Effector memory CD8-positive, alpha-beta T cell (primary cell): ENCODE measurements around the gene RAB11FIP4.
A peak's percentile ranks its signal among the peaks of the same experiment; 100 is the strongest.
"Not testable (repeated sequence)": the region's sequence is repeated elsewhere in the genome, so short reads cannot be mapped to it uniquely, and the experiment has no call there.

ENCODE experiments used
- ATAC-seq: fragments of 150-1000 bp; cut with Tn5 transposase; replicated peaks from 2 replicates; pipeline ENCODE4 v1.10.0; 2021; ENCODE audit warnings: mild to moderate bottlenecking, moderate library complexity
- DNase-seq, 3 experiments: peaks; one replicate each; pipeline ENCODE4 v3.0.0; 2021
- H3K27ac Mint-ChIP-seq, 2 donors: one replicate each; pipeline ENCODE4 v1.8.0; 2022; ENCODE audit warnings: mild to moderate bottlenecking in 2 of 2, mixed read lengths in 2 of 2, moderate library complexity in 2 of 2
- H3K27me3 Mint-ChIP-seq, 2 donors: one replicate each; pipeline ENCODE4 v1.8.0; 2022; ENCODE audit warnings: mixed read lengths in 2 of 2
- H3K36me3 Mint-ChIP-seq: one replicate; pipeline ENCODE4 v1.8.0; 2022; ENCODE audit warnings: mild to moderate bottlenecking, moderate library complexity, mixed read lengths; ENCODE audit not compliant: insufficient read depth
- H3K4me1 Mint-ChIP-seq, 2 donors: one replicate each; pipeline ENCODE4 v1.8.0; 2022; ENCODE audit warnings: low read depth in 2 of 2, mixed read lengths in 2 of 2
- H3K4me3 Mint-ChIP-seq, 2 donors: one replicate each; pipeline ENCODE4 v1.8.0; 2022; ENCODE audit warnings: mild to moderate bottlenecking in 2 of 2, mixed read lengths in 2 of 2, moderate library complexity in 2 of 2
- H3K9me3 Mint-ChIP-seq, 2 donors: one replicate each; pipeline ENCODE4 v1.8.0; 2022; ENCODE audit warnings: mixed read lengths in 2 of 2
- total RNA-seq, 9 experiments: gene quantifications; one replicate each; lab custom pipeline; 2026; lab: John Stamatoyannopoulos, UW

The RAB11FIP4 gene, protein sequence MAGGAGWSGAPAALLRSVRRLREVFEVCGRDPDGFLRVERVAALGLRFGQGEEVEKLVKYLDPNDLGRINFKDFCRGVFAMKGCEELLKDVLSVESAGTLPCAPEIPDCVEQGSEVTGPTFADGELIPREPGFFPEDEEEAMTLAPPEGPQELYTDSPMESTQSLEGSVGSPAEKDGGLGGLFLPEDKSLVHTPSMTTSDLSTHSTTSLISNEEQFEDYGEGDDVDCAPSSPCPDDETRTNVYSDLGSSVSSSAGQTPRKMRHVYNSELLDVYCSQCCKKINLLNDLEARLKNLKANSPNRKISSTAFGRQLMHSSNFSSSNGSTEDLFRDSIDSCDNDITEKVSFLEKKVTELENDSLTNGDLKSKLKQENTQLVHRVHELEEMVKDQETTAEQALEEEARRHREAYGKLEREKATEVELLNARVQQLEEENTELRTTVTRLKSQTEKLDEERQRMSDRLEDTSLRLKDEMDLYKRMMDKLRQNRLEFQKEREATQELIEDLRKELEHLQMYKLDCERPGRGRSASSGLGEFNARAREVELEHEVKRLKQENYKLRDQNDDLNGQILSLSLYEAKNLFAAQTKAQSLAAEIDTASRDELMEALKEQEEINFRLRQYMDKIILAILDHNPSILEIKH
- total RNA-seq, result 38.7 to 267 (median 87.1) reads per million in 9 experiments

DNA sequence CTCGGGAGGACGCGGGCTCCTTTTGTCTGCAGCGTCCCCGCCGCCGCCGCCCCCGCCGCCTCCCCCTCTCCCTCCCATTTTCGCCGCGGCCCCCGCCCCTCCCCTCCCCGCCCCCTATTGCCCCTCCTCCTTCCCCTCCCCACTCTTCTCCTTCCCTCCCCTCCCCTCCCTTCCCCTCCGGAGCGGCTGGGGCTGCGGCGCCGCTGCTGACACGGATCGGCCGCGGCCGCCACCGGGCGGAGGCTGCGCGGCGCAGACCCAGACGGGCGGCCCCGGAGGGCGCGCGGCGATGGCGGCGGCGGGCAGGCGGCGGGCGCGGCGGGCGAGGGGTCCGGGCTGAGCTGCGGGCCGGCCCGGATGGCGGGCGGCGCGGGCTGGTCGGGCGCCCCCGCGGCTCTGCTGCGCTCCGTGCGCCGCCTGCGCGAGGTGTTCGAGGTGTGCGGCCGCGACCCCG is at the start of gene RAB11FIP4:
RAB11FIP4 (plus strand) TSS at position 180 of the 454 bp plus-strand sequence; CDS start at position 358, 178 bp downstream.
- Mint-ChIP-seq H3K27ac (no peak within 1 kb of the TSS), H3K9me3 (no peaks in the 10 kb centered on the region), H3K36me3 (no peaks in the 10 kb centered on the region), H3K27me3 (peaks cover 44 to 68% of the 10 kb centered on the region in 2 donors), H3K4me3 (peak within 1 kb of the TSS; percentile 76 to 83), H3K4me1 (peaks cover 4 to 23% of the 10 kb centered on the region in 2 donors)
- DNase-seq, result no peak
- peak; percentile 62 for ATAC-seq

DNA sequence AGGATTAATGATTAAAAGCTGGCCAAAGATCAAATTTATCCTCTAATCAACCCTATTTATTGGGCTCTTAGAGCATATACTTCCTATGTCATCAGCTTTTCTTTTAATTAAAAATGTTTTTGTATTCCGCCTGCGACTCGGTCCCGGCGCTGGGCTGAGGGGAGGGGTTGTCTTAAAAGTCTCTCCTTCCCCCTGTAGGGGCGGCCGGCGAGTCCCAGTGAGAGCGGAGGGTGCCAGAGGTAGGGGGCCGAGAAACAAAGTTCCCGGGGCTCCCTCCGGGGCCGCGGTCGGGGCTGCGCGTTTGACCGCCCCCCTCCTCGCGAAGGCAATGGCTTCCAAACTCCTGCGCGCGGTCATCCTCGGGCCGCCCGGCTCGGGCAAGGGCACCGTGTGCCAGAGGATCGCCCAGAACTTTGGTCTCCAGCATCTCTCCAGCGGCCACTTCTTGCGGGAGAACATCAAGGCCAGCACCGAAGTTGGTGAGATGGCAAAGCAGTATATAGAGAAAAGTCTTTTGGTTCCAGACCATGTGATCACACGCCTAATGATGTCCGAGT is 46.2 kb upstream of the RAB11FIP4 start:
- not testable (repeated sequence) for H3K27ac Mint-ChIP-seq, ATAC-seq, H3K36me3 Mint-ChIP-seq, DNase-seq, H3K9me3 Mint-ChIP-seq, H3K4me1 Mint-ChIP-seq, H3K4me3 Mint-ChIP-seq, H3K27me3 Mint-ChIP-seq

DNA sequence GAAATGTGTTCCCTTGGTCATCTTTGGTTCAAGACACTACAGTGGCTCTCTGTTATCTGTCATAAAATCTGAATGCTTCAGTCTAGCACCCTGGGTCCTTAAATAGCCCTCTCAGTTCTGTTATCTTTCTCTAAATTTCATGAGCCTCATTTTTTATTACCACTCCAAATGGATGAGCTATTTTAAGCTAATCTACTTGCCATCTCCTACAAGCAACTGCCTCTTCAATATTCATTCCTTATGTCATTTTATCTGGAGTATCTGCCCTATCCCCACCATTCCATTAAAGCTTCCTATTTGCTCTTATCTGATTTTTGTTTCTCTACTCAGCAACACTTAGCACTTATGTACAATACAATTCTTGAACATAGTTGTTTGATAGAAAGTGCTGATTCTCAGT is 42.0 kb upstream of the RAB11FIP4 start:
- ATAC-seq, result no peak
- Mint-ChIP-seq H3K9me3 (no peaks in the 10 kb centered on the region), H3K4me3 (no peak overlapping the region), H3K4me1 (no peaks in the 10 kb centered on the region), H3K36me3 (peaks cover 17% of the 10 kb centered on the region), H3K27me3 (no peaks in the 10 kb centered on the region), H3K27ac (no peak overlapping the region)
- DNase-seq, result no peak

DNA sequence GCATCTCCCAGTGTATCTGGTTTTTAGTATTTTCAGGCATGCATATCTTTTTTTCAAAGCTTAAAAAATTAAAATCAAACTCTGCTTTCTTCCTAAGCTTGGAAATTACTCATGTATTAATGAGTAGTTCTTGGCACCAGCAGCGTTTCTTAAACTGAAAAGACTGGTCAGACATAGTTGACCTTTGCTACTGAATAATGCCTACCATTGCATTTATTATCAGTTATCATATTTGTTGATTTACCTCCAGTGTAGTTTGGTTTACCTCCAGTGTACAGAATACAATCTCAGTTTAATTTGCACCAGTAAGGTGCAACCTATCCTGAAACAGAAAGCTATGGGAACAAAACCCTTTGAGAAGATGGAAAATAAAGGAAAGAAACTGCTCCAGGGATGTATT is 35.5 kb upstream of the RAB11FIP4 start:
- Mint-ChIP-seq H3K4me1 (no peaks in the 10 kb centered on the region), H3K27ac (no peak overlapping the region), H3K9me3 (no peaks in the 10 kb centered on the region), H3K36me3 (peaks cover 34% of the 10 kb centered on the region), H3K4me3 (no peak overlapping the region), H3K27me3 (no peaks in the 10 kb centered on the region)
- no peak for DNase-seq
- no peak for ATAC-seq

DNA sequence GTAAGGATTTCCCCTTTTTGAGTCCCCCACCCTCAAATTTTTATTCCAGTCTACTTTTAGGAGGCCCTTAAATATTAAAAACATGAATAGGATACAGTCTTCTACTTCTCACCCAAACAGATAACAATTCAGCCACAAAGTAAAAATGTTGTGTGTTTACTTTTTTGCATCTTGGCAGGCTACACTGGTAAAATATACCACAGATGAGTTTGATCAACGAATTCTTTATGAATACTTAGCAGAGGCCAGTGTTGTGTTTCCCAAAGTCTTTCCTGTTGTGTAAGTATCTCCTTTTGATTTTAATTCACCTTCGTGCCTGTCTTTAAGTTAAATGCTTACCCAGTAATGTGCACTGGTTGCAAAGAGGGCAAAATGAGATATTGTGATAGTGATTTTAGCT is 34.4 kb upstream of the RAB11FIP4 start:
- no peaks in the 10 kb centered on the region for H3K27me3 Mint-ChIP-seq
- DNase-seq (no peak), ATAC-seq (no peak)
- no peak overlapping the region for H3K4me3 Mint-ChIP-seq
- H3K4me1 Mint-ChIP-seq, result no peaks in the 10 kb centered on the region
- H3K36me3 Mint-ChIP-seq, result peaks cover 37% of the 10 kb centered on the region
- no peaks in the 10 kb centered on the region for H3K9me3 Mint-ChIP-seq
- no peak overlapping the region for H3K27ac Mint-ChIP-seq

DNA sequence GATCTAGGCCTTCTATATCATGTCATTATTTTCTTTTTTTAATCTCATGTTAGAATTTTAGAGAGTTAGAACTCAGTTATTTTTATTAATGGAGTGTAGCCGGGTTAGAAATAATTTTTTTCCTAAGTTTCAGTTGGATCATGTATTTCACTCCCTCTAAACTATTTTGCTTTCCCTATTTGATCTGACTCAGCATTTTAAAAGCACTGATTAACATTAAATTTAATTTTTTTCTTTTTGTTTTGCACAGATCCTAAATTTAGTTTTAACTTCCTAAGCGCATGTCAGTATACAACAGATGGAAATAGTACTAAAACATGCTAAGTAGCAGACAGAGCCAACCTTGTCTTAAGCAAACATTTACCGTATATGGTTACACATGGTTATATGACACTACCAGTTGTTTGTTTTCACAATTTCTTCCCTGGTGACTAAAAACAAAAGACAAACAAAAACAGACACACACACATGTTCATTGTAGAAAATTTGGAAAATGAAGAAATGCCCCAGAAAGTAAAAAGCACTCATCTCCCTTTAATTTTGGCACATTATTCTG is 33.6 kb upstream of the RAB11FIP4 start:
- no peaks in the 10 kb centered on the region for H3K27me3 Mint-ChIP-seq
- no peak overlapping the region for H3K27ac Mint-ChIP-seq
- no peaks in the 10 kb centered on the region for H3K4me1 Mint-ChIP-seq
- ATAC-seq, result no peak
- H3K9me3 Mint-ChIP-seq, result no peaks in the 10 kb centered on the region
- no peak for DNase-seq
- H3K4me3 Mint-ChIP-seq, result no peak overlapping the region
- peaks cover 31% of the 10 kb centered on the region for H3K36me3 Mint-ChIP-seq

DNA sequence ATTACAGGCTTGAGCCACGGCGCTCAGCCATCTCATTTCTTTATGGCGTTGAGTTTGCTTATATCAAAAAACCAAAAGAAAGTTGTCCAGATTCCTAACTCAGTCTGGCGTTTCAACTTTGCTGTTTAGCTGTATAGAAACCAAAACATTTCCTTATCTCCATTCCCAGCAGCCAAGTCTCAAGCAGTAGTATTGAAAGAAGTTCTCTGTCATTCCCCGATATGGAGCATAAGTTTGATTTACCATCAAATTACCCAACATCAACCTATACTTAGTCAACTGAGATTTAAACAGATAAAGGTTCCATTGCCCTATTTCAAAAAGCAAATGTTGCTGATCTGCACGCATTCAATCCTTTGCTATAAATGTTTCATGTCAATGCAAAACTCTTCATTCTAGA is 27.5 kb upstream of the RAB11FIP4 start:
- H3K36me3 Mint-ChIP-seq, result peaks cover 19% of the 10 kb centered on the region
- DNase-seq (no peak), ATAC-seq (no peak)
- no peaks in the 10 kb centered on the region for H3K4me1 Mint-ChIP-seq
- no peaks in the 10 kb centered on the region for H3K27me3 Mint-ChIP-seq
- H3K9me3 Mint-ChIP-seq, result no peaks in the 10 kb centered on the region
- no peak overlapping the region for H3K27ac Mint-ChIP-seq
- no peak overlapping the region for H3K4me3 Mint-ChIP-seq

DNA sequence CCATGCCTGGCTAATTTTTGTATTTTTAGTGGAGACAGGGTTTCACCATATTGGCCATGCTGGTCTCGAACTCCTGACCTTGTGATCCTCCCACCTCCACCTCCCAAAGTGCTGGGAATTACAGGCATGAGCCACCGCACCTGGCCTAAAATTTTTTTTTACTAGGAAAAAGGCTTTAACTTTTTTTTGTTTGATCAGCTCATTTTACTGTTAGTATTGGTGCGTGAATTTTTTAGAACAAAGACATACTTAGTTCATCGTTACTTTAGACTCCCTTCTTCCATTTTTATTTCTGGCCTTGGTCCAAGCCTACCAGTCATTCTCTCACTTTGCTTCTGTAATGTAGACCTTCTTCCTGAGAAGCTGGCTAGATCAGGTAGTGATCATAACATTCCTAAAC is 25.4 kb upstream of the RAB11FIP4 start:
- no peak for DNase-seq
- Mint-ChIP-seq H3K27me3 (no peaks in the 10 kb centered on the region), H3K4me3 (no peak overlapping the region), H3K27ac (no peak overlapping the region), H3K36me3 (peaks cover 12% of the 10 kb centered on the region), H3K9me3 (no peaks in the 10 kb centered on the region), H3K4me1 (no peaks in the 10 kb centered on the region)
- ATAC-seq, result no peak

DNA sequence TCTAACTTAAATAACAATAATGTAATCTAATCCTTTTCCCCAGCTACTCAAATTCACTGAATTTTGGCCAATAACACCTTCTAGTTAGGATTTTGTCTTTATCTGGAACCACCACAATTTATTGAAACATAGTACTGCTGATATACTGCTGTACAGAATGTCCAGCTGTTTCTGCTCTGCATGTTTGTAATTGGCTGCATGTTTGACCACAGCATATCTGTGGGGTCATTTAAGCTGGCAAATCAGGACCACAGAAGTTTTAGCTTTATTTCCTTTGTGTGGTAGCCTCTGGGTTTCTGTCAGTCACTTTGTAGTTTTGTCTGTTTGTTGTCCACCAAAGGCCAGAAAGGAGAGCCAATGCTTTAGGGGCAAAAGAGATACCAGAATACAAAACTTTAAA is 22.2 kb upstream of the RAB11FIP4 start:
- Mint-ChIP-seq H3K27me3 (no peaks in the 10 kb centered on the region), H3K4me3 (no peak overlapping the region), H3K9me3 (no peaks in the 10 kb centered on the region), H3K27ac (peak overlapping the region in 1 of 2 donors; percentile 38), H3K4me1 (no peaks in the 10 kb centered on the region), H3K36me3 (peaks cover 11% of the 10 kb centered on the region)
- ATAC-seq (no peak), DNase-seq (no peak)

DNA sequence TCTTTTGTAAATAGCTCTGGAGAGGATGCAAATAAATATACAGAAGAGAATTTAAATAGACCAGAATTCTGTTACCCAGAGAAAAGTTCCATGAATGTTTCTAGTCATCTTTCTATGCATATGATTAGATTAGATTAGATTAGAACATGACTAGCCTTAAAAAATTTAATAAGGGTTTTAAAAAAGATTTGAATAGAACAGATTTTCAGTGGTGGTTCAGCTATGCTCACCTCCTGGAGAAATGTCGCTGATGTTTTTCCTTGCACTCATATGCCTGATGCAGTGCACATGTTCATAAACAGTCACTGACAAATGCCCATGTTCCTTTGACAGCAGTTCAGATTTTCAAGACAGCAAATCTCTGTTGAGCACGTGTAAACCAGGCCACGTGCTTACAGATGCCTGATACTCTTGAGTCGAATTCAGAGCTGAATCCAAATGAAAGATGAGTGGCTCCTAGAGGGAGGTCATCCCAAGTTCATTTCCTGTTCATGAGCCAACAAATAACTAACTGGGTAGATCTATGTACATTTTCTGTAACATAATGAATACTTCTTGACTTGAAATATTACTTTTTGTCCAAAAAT is 19.9 kb upstream of the RAB11FIP4 start:
- Mint-ChIP-seq H3K36me3 (peaks cover 11% of the 10 kb centered on the region), H3K27me3 (no peaks in the 10 kb centered on the region), H3K4me3 (no peak overlapping the region), H3K27ac (peak overlapping the region in 1 of 2 donors; percentile 39), H3K9me3 (no peaks in the 10 kb centered on the region), H3K4me1 (no peaks in the 10 kb centered on the region)
- ATAC-seq (no peak), DNase-seq (no peak)

DNA sequence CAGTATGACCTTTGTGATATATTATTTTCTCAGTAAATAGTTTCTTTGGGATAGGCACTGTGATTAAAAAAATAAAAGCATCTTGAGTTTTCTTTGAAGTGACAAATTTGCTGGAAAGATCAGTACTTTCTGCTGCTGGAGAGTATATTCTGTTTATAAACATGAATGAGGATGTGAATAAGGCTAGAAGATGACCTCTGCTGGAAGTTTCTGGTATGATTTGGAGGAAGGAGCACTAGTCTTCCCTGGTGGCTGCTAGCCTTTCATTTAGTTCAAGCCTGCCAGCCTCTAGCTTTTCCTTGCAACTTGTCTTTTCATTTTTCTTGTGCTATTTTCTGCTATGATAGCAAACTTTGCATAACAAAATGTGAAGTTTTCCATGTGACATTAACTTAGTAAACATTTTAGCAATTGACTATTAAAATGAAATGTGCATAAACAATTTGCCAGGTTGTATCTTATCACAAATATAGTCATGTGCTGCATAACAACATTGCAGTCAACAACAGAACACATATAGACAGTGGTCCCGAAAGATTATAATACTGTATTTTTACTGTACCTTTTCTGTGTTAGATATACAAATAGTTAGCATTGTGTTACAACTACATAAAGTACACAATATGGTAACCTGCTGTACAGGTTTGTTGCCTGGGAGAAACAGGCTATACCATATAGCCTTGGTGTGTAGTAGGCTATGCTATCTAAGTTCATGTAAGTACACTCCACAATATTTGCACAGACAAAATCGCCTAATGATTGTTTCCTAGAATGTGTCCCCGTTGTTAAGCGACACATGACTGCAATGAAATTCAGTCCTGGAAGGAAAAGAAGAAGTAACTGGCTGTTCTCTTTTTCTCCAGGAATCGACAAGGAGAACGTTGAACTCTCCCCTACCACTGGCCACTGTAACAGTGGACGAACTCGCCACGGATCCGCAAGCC is 18.1 kb upstream of the RAB11FIP4 start:
- ATAC-seq (peak; percentile 72), DNase-seq (peak; percentile 20 to 46 (median 37))
- peaks cover 16% of the 10 kb centered on the region for H3K36me3 Mint-ChIP-seq
- H3K4me3 Mint-ChIP-seq, result no peak overlapping the region
- H3K27ac Mint-ChIP-seq, result no peak overlapping the region
- no peaks in the 10 kb centered on the region for H3K9me3 Mint-ChIP-seq
- H3K4me1 Mint-ChIP-seq, result no peaks in the 10 kb centered on the region
- no peaks in the 10 kb centered on the region for H3K27me3 Mint-ChIP-seq

DNA sequence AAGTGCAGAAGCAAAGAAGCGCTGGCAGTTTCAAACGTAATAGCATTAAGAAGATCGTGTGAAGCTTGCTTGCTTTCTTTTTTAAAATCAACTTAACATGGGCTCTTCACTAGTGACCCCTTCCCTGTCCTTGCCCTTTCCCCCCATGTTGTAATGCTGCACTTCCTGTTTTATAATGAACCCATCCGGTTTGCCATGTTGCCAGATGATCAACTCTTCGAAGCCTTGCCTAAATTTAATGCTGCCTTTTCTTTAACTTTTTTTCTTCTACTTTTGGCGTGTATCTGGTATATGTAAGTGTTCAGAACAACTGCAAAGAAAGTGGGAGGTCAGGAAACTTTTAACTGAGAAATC is 17.4 kb upstream of the RAB11FIP4 start:
- H3K9me3 Mint-ChIP-seq, result no peaks in the 10 kb centered on the region
- no peaks in the 10 kb centered on the region for H3K27me3 Mint-ChIP-seq
- peaks cover 14% of the 10 kb centered on the region for H3K36me3 Mint-ChIP-seq
- peak overlapping the region in 1 of 2 donors; percentile 65 for H3K27ac Mint-ChIP-seq
- H3K4me3 Mint-ChIP-seq, result no peak overlapping the region
- no peak for ATAC-seq
- DNase-seq, result no peak
- H3K4me1 Mint-ChIP-seq, result no peaks in the 10 kb centered on the region
